IPS-18c (cell line): ENCODE results near the gene COL4A2.
"Not testable (repeated sequence)": the region's sequence is repeated elsewhere in the genome, so short reads cannot be mapped to it uniquely, and the experiment has no call there.

Experiments
- H3K4me3 ChIP-seq: 2 replicates; pipeline ENCODE4 v1.7.0; 2013; ENCODE audit warnings: low read depth, mild to moderate bottlenecking, low read length, moderate library complexity; ENCODE audit not compliant: insufficient read depth
- H3K9me3 ChIP-seq: one replicate; pipeline ENCODE4 v1.6.1; 2013; ENCODE audit warnings: mild to moderate bottlenecking, low read length, moderate library complexity; ENCODE audit not compliant: control insufficient read depth, insufficient read depth

COL4A2 gene

GRCh38 chr13:110391273-110391672 is 84.2 kb downstream of the COL4A2 start:
- Histone ChIP-seq H3K4me3 (no peak overlapping the region), H3K9me3 (no peaks in the 10 kb centered on the region)

GRCh38 chr13:110392510-110393240 is 85.6 kb downstream of the COL4A2 start:
- H3K9me3 ChIP-seq: no peaks in the 10 kb centered on the region
- H3K4me3 ChIP-seq: no peak overlapping the region

DNA sequence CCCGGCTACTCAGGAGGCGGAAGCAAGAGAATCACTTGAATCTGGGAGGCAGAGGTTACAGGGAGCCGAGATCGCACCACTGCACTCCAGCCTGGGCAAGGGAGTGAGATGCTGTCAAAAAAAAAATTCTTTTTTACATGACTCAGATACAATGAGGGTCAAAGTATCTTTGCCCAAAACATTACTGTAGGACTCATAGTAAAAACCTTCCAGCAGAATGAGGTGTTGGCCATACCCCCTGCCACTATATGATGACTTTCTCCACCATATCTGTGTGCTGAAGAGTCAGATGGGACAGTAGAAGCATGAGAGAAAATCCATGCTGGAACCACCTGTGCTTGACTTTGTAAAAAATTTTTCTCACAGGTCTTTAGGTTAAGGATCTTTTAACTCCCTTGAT is 86.7 kb downstream of the COL4A2 start:
- Histone ChIP-seq H3K9me3 (no peaks in the 10 kb centered on the region), H3K4me3 (no peak overlapping the region)

DNA sequence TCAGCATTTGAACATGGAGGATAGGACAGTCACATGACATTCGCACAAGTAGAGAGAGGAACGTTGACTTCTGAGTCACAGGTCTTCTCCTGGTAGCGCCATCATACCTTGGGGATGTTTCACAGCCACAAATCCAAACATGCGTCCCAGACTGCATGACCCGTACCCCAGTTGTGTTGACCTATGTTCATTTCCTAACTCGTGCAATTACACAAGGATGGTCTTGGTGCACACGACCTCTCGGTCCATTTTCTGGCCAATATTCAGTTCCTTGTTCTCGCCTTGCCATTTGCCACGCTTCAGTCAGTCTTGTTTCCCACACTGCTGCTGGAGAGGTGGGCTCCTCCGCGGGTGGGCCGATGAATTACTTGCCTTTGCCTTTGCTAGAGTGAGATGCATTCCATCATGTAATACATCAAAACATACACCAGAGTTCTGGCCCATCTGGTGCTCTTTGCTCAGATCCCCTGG is 87.3 kb downstream of the COL4A2 start:
- H3K4me3 ChIP-seq: no peak overlapping the region
- no peaks in the 10 kb centered on the region for H3K9me3 ChIP-seq

DNA sequence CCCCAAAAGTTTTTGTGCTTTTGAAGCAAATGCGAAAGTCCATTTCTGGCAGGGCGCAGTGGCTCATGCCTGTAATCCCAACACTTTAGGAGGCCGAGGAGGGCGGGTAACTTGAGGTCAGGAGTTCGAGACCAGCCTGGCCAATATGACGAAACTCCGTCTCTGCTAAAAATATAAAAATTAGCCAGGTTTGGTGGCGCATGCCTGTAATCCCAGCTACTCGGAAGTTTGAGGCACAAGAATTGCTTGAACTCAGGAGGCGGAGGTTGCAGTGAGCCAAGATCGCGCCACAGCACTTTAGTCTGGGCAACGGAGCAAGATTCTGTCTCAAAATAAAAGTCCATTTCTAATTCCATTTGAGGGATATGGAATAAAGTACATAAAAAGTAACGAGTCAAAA is 88.5 kb downstream of the COL4A2 start:
- H3K4me3 ChIP-seq, H3K9me3 ChIP-seq: not testable (repeated sequence)

GRCh38 chr13:110396476-110396875 is 89.4 kb downstream of the COL4A2 start:
- H3K4me3 ChIP-seq: no peak overlapping the region

DNA sequence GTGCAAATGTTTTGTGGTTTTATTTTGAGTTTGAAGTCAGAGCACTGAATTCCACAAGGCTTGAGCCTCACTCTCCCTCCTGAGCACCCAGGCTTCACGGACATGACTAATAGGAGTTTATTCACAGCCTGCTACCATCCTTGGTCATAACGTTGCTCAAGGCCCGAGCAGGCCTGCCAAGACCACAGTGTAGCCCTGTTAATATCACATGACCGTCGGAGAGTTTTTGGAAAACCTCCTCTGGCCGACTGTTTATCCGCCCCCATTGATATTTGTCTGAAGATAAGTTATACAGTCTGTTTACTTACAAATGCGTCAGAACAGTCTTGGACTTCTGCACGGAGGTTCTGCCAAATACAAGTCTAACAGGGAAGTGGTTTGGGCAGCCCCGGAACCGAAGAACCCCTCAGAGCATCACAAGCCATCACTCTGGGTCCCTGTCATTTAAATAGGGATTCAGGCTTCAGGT is 89.9 kb downstream of the COL4A2 start:
- H3K9me3 ChIP-seq: no peaks in the 10 kb centered on the region
- H3K4me3 ChIP-seq: no peak overlapping the region

More at GRCh38 chr13:110396476-110396875, 89.4 kb downstream of the COL4A2 start:
- H3K9me3 ChIP-seq: no peaks in the 10 kb centered on the region

GRCh38 chr13:110397436-110398115 is 90.5 kb downstream of the COL4A2 start:
- H3K9me3 ChIP-seq: no peaks in the 10 kb centered on the region
- no peak overlapping the region for H3K4me3 ChIP-seq

DNA sequence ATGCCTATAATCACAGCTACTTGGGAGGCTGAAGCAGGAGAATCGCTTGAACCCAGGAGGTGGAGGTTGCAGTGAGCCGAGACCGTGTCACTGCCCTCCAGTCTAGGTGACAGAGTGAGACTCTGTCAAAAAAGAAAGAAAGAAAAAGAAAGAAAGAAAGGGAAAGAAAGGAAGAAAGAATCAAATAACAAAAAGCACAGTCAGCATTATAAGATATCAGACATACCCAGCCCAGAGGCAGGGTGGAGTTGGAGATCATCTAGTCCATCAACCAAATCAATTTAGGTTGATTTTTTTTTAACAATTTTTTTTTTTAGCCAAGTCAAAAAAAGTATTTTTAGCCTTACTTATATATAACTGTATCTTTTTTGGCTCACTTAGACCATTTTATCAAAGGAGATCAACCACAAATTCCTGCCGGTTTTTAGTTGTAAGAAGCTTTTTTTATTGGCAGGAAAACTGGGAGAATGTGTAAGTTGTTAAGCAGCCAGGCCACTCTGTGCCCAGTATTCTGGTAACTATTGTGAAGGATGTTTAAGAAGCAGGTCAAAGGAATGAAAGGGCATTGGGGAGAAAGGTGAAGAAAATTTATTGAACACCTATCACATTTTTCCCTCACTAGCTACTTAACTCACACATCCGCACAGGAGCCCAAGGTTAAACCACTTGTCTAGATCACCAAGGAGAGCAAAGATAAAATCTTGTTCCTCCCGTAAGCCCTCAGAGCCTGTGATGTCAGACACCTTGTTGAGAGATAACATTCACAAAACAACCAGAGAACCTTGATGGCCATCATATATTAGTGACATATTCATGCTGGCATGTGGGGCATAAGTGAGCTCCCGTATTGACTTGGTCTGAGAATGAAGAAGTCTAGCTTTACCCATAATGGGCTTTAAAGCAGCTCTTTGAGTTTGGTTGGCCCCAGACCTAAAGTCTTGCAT is 91.8 kb downstream of the COL4A2 start:
- H3K4me3 ChIP-seq: no peak overlapping the region

DNA sequence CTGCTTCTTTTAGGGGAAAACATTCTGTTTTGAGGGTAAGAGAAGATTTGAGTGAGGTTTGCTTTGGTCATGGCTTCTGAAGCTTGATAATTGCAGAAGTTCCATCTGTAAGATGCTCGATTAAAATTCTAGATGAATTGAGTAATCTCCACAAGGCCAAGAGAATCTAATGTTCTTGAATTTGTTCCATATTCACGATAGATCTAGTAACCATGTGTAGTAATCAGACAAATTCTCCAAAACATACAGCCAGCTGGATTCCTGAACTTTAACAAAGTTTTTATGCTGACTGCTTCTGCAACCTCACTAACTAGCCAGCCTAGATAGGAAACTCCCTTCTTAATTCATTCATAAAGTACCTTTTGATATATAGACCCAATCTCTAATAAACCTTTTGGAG is 92.7 kb downstream of the COL4A2 start:
- Histone ChIP-seq H3K4me3 (no peak overlapping the region), H3K9me3 (no peaks in the 10 kb centered on the region)

More for the DNA sequence above, 91.8 kb downstream of the COL4A2 start:
- no peaks in the 10 kb centered on the region for H3K9me3 ChIP-seq

DNA sequence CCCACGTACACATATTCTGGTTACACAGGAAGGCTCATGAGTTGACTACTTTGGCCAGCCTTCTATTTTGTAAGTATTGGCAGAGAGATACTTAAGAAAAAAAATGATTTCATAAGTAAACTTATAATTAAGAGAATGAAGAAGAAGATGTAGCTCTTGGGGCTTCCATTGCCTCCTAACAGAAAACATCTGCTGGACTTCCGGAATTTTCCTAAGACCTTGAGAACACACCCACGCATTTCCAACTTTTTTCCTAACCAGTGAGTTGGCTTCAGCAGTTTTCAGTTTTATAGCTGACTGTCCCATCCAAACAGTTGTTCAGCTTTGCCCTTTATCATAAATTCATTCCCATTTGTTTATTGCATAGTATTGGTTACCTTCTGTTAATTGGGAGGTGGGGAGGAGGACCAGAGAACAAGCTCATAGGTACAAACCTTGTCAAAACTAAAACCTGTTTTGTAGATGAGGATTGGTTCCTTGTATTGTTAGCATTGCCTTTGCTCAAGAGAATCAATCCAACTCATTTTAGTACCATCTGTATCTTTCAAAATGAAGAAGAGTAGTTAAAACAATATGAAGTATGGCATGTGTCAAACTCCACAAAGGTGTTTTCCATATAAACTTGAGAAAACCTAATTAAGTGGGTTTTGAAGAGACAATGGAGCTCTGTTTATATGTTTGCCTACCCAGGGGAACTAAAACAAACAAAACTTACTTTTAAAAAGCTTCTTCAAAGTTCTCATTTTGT is 93.9 kb downstream of the COL4A2 start:
- Histone ChIP-seq H3K9me3 (no peaks in the 10 kb centered on the region), H3K4me3 (no peak overlapping the region)

GRCh38 chr13:110402299-110403069 is 95.4 kb downstream of the COL4A2 start:
- Histone ChIP-seq H3K9me3 (no peaks in the 10 kb centered on the region), H3K4me3 (no peak overlapping the region)

GRCh38 chr13:110403315-110403714 is 96.2 kb downstream of the COL4A2 start:
- Histone ChIP-seq H3K4me3 (no peak overlapping the region), H3K9me3 (no peaks in the 10 kb centered on the region)

DNA sequence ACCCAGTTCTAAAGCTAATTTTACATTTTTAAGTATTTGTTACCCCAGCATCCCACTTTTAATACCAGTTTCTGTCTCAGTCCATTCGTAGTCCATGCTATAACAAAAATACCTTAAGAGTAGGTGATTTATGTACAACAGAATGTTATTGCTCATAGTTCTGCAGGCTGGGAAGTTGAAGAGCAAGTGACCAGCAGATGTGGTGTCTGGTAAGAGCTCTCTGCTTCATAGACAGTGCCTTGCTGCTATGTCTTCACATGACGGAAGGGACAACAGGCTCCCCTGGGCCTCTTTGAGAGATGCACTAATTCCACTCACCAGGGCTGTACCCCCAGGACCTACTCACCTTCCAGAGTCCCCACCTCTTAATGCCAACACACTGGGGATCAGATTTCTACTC is 96.6 kb downstream of the COL4A2 start:
- Histone ChIP-seq H3K4me3 (no peak overlapping the region), H3K9me3 (no peaks in the 10 kb centered on the region)

DNA sequence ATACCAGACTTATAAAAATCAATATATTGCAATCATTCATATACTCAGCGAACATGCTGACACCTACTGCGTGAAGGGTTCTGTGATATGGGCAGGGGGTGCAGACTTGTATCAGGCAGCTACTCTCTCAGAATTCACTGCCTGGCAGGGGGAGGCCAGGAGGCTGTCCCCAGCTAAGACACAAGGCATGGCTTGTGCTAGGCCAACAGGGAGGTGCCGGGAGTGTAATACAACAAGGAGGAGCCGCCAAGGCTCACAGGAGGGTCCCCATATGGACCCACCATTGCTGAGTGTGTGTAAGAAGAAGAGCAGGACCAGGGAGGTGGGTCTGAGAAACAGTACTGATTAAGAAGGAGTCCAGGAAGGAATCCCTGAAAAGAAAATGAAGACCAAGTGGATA is 97.2 kb downstream of the COL4A2 start:
- Histone ChIP-seq H3K9me3 (no peaks in the 10 kb centered on the region), H3K4me3 (no peak overlapping the region)
